ENCODE data around the gene SLC25A38.
"Not testable (repeated sequence)": the region's sequence is repeated elsewhere in the genome, so short reads cannot be mapped to it uniquely, and the experiment has no call there.

SLC25A38 gene, protein sequence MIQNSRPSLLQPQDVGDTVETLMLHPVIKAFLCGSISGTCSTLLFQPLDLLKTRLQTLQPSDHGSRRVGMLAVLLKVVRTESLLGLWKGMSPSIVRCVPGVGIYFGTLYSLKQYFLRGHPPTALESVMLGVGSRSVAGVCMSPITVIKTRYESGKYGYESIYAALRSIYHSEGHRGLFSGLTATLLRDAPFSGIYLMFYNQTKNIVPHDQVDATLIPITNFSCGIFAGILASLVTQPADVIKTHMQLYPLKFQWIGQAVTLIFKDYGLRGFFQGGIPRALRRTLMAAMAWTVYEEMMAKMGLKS

DNA sequence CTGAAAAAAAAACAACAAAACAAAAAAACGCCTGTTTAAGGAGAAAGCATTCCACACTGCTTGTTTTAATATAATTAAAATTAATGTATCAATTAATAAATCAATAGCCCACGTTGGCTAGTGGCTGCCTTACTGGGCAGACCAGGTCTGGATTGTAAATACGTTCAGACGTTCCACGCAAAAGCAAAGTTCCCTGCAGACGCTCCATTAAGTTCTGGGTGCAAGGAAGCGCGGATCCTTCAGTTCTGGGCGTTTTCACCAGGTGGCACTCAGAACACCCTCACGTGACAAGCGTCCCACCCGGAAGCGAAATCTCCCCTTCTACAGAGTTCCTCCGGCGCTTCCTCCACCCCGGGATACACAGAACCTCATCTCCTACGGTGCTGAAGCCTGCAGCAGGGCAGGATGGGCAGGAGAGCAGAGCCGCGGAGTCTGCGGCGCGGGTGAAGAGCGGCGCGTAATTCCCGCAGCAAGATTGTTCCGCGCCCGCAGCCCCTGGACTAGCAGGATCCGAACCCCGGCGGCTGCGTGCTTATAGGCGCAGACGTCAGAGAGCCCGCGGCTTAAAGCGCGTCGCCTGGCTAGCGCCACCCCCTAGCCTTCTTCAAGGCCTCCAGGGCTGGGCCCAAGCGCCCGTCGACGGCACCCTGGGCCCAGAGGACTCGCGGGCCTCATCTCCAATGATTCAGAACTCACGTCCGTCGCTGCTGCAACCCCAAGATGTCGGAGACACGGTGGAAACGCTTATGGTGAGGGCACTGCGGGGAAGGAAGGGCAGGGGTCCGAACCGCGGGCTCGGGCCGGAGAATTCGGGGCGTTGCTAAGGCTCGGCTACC, at the start of gene SLC25A38:
TSS of gene SLC25A38 (plus strand) at position 326 of the 836 bp plus-strand sequence. CDS start at position 681, 355 bp downstream.
- in situ Hi-C loops (cut with MboI; ENCODE audit: low sequenced_read_pairs), result no loop called here

DNA sequence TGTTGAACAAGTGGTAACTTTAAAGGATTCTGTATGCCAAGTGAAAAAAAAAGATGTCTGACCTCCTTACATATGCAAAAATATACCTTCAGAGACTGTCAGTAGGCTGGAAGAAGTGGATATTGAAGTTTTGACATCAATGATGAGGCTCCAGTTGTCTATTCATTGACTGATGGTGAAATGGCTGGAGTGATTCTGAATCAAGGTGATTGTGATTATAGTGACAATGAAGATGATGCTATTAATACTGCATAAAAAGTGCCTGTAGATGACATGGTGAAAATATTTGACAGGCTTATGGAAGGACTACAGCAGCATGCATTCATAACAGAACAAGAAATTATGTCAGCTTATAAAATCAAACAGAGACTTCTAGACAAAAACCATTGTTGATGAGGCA, 49.6 kb upstream of the SLC25A38 start:
- in situ Hi-C loops (cut with MboI; ENCODE audit: low sequenced_read_pairs), result no loop called here

GRCh38 chr3:39334205-39334604, 49.0 kb upstream of the SLC25A38 start:
- in situ Hi-C loops (cut with MboI; ENCODE audit: low sequenced_read_pairs), result no loop called here

DNA sequence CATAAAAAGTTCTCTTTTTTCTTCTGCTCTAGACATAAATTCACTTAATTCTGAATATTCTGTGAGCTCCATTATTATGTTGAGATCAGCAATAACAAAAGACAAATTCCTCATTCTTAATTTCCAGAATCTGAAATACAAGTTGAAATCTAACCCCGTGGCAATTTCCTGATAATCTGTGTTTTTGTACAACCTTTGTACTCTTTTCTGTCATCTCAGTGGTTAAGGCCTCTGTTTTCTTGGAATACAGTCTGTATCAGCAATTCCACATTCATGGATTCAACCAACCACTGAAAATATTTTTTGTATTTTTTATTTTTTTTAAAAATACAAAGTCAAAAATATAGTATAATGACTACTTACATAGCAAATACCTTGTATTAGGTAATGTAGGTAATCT, 45.0 kb upstream of the SLC25A38 start:
- in situ Hi-C loops (cut with MboI; ENCODE audit: low sequenced_read_pairs), result no loop called here

- in situ Hi-C loops (cut with MboI; ENCODE audit: low sequenced_read_pairs), result no loop called here
These were observed 44.1 kb upstream of the SLC25A38 start for GRCh38 chr3:39339086-39339485.

DNA sequence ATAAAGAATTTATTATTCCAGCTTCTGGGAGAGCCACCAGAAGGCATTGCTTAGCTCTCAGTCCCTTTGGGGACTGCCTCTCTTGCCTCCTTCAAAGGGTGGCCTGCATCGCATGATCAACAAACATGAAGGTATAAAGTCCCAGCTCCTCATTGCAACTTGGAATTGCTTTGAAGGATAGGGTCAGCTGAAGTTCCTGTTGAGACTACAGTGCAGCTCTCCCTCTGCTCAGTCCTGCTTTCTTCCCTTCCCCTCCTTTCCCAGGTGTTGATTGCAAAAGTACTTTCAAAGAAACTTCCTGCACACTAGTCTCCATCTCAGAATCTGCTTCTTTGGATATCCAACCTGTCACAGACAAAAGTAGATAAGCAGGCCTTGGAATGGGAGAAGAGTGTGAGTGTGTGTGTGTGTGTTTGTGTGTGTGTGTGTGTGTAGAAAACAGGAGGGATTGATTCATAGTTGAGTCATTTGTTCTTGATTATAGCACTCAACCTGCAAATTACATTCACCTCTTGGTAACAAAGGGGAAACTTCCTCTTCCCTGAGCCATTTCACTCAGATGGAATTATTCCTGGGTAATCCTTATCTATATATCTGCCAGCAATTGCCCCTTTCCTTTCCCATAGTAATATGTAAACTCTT, 40.0 kb upstream of the SLC25A38 start:
- in situ Hi-C loops (cut with MboI; ENCODE audit: low sequenced_read_pairs), result no loop called here

DNA sequence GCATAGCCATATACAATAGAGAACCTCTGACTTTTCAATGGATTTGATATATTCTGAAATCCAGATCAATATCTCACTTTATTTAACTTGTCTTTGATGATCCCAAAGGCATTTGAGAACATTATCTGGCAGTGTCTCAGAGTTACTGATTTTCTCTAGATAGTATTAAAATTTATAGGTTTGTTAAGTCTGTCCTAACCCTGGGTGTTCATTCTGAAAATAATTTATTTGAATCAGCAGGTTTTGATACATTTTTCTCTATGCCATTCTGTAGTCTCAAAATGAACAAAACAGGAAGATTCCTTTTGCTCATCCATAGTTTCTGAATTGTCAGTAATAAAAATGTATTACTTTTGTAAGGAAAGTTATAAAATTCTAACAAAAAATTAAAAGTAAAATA, 39.4 kb upstream of the SLC25A38 start:
- in situ Hi-C loops (cut with MboI; ENCODE audit: low sequenced_read_pairs), result no loop called here

DNA sequence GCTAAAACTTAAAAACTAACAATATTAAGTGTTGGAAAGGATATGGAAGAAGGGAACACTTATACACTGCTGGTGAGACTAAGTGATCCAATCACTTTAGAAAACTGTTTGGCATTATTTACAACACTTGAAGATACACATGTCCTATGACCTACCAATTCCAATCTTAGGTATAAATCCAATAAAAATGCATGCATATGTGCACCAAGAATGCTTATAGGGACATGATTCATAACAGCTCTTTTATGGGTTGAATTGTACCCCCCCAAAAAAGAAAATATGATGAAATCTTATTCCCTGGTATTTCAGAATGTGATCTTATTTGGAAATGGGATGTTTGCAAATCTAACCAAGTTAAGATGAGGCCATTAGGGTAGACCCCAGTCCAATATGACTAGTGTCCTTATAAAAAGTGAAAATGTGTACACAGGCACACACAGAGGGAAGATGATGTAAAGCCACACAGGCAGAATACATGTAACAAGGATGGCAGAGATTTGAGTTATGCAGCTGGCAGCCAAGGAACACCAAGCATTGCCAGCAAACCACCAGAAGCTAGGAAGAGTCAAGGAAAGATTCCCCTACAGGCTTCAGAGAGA, 38.3 kb upstream of the SLC25A38 start:
- in situ Hi-C loops (cut with MboI; ENCODE audit: low sequenced_read_pairs), result no loop called here

- in situ Hi-C loops (cut with MboI; ENCODE audit: low sequenced_read_pairs), result no loop called here
These were observed 36.2 kb upstream of the SLC25A38 start for GRCh38 chr3:39346785-39347585.

- in situ Hi-C loops (cut with MboI; ENCODE audit: low sequenced_read_pairs), result no loop called here
These were observed 35.6 kb upstream of the SLC25A38 start for GRCh38 chr3:39347586-39347876.

- in situ Hi-C loops (cut with MboI; ENCODE audit: low sequenced_read_pairs), result no loop called here
These were observed 34.1 kb upstream of the SLC25A38 start for GRCh38 chr3:39349080-39349479.

DNA sequence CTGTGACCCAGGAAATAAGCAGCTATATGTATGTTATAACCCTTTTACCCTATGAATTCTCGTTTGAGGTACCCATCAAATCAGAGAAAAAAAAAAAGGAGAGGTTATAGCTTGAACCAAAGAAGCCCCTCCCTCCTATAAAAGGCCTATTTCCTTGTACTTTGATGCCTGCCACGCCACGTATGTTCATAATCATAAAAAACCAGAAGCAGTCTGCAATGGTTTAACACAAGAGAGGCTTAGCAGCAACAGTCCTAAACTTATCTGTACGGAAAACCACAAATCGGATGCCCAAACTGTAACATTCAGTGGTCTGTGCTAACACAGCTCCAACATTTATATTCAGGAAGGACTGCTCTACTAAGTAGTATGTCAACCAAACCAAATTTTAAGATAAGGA, 32.5 kb upstream of the SLC25A38 start:
- in situ Hi-C loops (cut with MboI; ENCODE audit: low sequenced_read_pairs), result no loop called here

GRCh38 chr3:39351134-39351533, 32.0 kb upstream of the SLC25A38 start:
- in situ Hi-C loops (cut with MboI; ENCODE audit: low sequenced_read_pairs), result not testable (repeated sequence)

DNA sequence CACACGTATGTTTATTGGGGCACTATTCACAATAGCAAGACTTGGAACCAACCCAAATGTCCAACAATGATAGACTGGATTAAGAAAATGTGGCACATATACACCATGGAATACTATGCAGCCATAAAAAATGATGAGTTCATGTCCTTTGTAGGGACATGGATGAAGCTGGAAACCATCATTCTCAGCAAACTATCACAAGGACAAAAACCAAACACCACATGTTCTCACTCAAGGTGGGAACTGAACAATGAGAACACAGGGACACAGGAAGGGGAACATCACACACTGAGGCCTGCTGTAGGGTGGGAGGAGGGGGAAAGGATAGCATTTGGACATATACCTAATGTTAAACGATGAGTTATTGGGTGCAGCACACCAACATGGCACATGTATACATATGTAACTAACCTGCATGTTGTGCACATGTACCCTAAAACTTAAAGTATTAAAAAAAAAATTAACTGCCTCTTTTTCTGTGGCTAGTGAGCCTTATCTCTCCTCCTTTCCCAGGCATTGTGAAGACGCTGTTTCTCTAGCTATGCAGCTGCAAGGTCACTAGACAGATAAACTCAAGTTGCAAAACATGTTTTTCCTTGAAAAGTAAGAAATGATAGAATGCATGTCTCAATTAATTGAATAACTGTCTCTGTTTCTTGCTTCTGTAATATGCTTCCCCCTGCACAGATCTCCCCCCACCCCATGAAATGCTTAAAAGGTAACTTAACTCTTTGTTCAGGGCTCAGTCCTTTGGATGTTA, 29.8 kb upstream of the SLC25A38 start:
- in situ Hi-C loops (cut with MboI; ENCODE audit: low sequenced_read_pairs), result not testable (repeated sequence)

- in situ Hi-C loops (cut with MboI; ENCODE audit: low sequenced_read_pairs), result no loop called here
These were observed 24.8 kb upstream of the SLC25A38 start for GRCh38 chr3:39358333-39358732.

GRCh38 chr3:39361252-39361927, 21.8 kb upstream of the SLC25A38 start:
- in situ Hi-C loops (cut with MboI; ENCODE audit: low sequenced_read_pairs), result no loop called here

DNA sequence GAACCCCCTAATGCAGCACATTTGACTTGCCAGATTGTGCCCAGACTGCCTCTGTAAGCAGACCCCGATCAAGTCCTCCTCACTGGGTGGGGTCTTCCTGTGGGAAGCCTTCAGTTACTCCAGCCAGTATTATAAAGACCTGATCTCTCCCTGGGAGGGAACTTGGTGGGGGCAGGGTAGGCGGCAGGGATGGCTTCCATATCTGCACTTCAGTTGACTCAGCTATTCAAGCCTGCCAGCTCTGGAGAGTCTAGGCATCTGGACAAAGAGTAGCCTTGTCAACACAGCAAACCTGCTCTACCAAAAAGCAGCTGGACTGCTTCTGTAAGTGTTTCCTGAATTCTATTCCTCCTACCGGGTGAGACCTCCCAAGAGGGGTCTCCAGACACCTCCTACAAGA, 21.0 kb upstream of the SLC25A38 start:
- in situ Hi-C loops (cut with MboI; ENCODE audit: low sequenced_read_pairs), result no loop called here

- in situ Hi-C loops (cut with MboI; ENCODE audit: low sequenced_read_pairs), result no loop called here
These were observed 20.4 kb upstream of the SLC25A38 start for GRCh38 chr3:39362812-39363211.

- in situ Hi-C loops (cut with MboI; ENCODE audit: low sequenced_read_pairs), result not testable (repeated sequence)
These were observed 12.7 kb upstream of the SLC25A38 start for GRCh38 chr3:39370450-39370849.

Data from hTERT RPE-1 (cell line).